KOPT-K1 (cell line): ENCODE data around the gene PAM.

Source experiments
- H3K27ac ChIP-seq: fragments of 200-600 bp; sonication (generic); 2 replicates; pipeline ENCODE4 v1.5.1; 2016; ENCODE audit warnings: antibody characterized with exemption, mild to moderate bottlenecking, low read depth, low read length; ENCODE audit not compliant: poor library complexity, severe bottlenecking
- H3K36me3 ChIP-seq: fragments of 200-600 bp; sonication (generic); 2 replicates; pipeline ENCODE4 v1.5.1; 2017; ENCODE audit warnings: antibody characterized with exemption, mild to moderate bottlenecking, low read length, moderate library complexity; ENCODE audit not compliant: insufficient read depth
- H3K9me3 ChIP-seq: fragments of 200-600 bp; sonication (generic); 2 replicates; pipeline ENCODE4 v1.5.1; 2017; ENCODE audit warnings: antibody characterized with exemption, low read length, mild to moderate bottlenecking; ENCODE audit not compliant: insufficient read depth, poor library complexity, severe bottlenecking

PAM gene

GRCh38 chr5:102754767-102755431 lies at the start of gene PAM:
PAM (plus strand) TSS chr5:102755305; CDS start chr5:102866196, 110,891 bp downstream.
- Histone ChIP-seq H3K36me3 (no peaks in the 10 kb centered on the region), H3K9me3 (peaks cover 7% of the 10 kb centered on the region), H3K27ac (no peak within 1 kb of the TSS)

DNA sequence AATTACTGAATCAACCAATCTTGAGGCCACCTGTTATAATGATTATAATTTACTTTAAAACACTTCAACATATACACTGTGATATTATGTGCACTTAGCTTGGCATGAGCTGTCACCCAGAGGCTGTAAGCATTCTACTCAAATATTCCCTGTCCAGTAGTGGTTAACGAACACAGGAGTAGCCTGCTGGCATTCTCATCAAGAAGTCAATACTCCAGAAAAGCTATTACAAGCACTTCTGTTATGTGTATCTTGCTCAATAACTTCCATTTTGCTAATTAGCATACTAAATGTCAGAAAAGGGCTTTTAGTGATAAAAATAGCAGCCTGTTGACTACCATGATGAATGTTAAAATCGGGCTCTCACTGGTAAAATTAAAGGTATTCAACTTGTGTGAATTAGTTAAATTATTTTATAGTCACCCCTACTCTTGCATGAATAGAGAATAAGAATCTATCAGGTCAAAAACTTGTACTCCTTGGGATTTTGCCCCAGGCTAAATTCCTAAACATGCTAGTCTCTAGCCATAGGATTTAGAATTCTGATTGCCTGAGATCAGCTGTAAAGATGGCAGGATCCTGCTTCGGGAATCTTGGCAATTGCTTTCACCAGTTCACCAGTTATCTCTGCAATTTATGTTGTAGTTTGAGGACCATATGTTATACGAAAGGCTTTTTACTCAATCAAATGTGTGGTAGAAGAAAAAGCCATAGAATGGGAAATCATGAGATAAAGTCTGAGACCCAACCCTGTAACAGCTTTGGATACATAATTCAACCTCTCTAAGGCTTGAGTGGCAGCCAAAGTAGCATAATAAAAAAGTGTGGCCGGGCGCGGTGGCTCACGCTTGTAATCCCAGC lies 43.4 kb upstream of the PAM start:
- Histone ChIP-seq H3K27ac (no peak overlapping the region), H3K9me3 (no peaks in the 10 kb centered on the region), H3K36me3 (no peaks in the 10 kb centered on the region)

GRCh38 chr5:102713278-102713677 lies 41.8 kb upstream of the PAM start:
- no peaks in the 10 kb centered on the region for H3K36me3 ChIP-seq
- H3K27ac ChIP-seq = no peak overlapping the region
- no peaks in the 10 kb centered on the region for H3K9me3 ChIP-seq

- Histone ChIP-seq H3K27ac (no peak overlapping the region), H3K36me3 (no peaks in the 10 kb centered on the region), H3K9me3 (no peaks in the 10 kb centered on the region)
Observed at GRCh38 chr5:102713682-102714231, 41.3 kb upstream of the PAM start.

GRCh38 chr5:102715082-102715807 lies 39.9 kb upstream of the PAM start:
- Histone ChIP-seq H3K36me3 (no peaks in the 10 kb centered on the region), H3K27ac (no peak overlapping the region), H3K9me3 (no peaks in the 10 kb centered on the region)

DNA sequence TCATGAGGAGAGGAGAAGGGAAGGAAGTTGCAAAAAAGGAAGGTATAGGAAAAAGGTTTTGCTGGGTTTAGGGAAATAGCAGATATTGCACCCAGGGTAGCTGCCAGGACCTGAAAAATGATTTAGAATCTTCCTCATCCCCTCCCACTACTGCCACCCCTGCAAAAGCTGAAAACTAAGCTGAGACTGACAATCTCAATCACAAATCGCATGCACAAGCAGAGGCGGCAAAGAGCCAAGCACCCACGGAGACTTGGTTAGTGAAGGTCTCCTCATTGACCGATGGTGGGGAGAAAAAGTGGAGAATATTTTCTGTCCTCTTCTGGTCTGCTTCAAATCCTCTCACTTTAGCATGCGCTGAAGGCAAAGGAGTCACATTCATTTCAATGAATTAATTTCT lies 39.1 kb upstream of the PAM start:
- Histone ChIP-seq H3K9me3 (no peaks in the 10 kb centered on the region), H3K27ac (no peak overlapping the region), H3K36me3 (no peaks in the 10 kb centered on the region)

DNA sequence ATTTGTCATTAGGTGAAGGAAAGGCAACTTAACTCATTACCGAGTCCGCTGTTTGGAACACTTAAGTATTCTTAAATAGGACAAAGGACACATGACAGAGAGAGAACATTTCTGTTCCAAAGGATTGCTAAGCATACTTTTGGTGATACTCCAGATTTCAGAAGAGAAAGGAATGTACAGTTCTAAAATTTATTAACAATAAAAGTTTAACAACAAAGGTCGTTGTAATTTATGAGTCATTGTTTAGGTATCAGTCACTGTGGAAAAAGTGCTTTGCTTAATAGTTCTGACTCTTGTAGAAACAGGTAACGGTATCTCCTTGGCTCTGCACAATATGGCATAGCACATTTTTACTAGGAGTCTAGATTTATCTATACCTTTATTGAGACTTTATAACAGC lies 36.3 kb upstream of the PAM start:
- no peak overlapping the region for H3K27ac ChIP-seq
- H3K9me3 ChIP-seq = no peaks in the 10 kb centered on the region
- H3K36me3 ChIP-seq = no peaks in the 10 kb centered on the region

DNA sequence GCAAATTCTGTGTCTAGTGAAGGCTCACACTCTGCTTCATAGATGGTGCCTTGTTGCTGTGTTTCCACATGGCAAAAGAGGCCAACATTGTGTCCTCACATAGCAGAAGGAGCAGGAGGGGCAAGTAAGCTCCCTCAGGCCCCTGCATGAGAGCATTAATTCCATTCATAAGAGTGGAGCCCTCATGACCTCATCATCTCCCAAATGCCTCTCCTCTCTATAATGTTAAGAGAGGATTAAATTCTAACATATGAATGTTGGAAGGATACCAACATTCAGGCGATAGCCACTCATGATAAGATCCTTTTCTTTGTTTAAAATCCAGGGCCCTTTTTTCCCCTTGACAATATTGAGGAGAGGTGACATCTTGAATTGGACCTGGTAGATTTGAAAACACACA lies 35.2 kb upstream of the PAM start:
- no peaks in the 10 kb centered on the region for H3K9me3 ChIP-seq
- no peak overlapping the region for H3K27ac ChIP-seq
- H3K36me3 ChIP-seq = no peaks in the 10 kb centered on the region

GRCh38 chr5:102720969-102721368 lies 34.1 kb upstream of the PAM start:
- H3K36me3 ChIP-seq = no peaks in the 10 kb centered on the region
- no peaks in the 10 kb centered on the region for H3K9me3 ChIP-seq
- H3K27ac ChIP-seq = no peak overlapping the region

DNA sequence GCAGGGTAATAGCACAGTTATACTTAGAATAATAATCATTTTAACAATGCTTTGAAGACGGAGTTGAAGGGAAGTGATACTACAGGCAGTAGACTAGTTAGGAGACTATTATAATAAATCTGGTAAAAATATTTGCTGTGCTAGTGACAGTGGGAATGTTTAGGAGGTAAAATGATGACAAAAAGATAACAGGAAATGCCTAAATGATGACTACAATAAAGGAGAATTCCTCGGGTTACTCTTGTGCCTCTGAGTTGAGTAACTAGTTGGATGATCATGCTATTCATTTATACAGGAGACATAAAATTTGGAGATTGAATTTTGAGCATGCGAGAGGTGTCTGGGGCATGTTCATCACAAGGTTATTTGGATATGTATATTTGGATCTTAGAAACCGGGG lies 32.2 kb upstream of the PAM start:
- H3K9me3 ChIP-seq = no peaks in the 10 kb centered on the region
- H3K27ac ChIP-seq = no peak overlapping the region
- no peaks in the 10 kb centered on the region for H3K36me3 ChIP-seq

DNA sequence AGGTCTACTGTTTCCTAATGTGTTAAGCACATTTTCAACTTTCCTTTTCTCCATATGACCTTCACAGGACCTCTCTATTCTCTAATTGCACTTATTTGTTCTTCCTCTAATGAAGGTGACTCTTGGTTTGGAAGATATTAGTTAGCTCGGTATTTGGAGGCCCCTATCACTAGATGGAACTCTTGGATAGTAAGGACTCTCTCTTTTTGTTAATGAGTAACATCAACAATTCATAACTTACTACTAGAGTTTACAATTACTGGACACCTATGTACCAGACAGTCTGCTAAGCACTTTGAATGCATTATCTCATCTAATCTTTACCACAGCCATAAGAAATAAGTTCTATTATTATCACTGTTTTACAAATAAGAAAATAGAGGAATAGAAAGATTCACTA lies 23.4 kb upstream of the PAM start:
- Histone ChIP-seq H3K36me3 (no peaks in the 10 kb centered on the region), H3K27ac (no peak overlapping the region), H3K9me3 (no peaks in the 10 kb centered on the region)

DNA sequence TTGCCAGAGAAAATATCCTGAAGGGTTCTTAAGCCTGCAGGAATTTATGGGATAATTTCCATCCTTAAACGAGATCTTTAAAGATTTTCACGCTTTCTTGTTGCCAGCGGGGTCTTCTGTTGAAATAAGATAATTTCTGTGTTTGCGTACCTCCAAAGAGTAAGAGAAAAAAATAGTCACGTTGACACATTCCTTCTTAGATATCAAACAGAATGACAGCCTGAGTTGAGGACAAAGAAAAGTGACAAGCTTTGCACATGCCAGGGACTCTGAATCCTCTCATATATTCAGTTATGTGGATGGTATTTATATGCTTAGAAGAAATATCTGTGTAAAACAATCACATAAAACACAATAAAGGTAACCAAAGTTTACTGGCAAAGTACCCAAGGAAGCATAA lies 21.6 kb upstream of the PAM start:
- no peaks in the 10 kb centered on the region for H3K9me3 ChIP-seq
- no peak overlapping the region for H3K27ac ChIP-seq
- no peaks in the 10 kb centered on the region for H3K36me3 ChIP-seq

DNA sequence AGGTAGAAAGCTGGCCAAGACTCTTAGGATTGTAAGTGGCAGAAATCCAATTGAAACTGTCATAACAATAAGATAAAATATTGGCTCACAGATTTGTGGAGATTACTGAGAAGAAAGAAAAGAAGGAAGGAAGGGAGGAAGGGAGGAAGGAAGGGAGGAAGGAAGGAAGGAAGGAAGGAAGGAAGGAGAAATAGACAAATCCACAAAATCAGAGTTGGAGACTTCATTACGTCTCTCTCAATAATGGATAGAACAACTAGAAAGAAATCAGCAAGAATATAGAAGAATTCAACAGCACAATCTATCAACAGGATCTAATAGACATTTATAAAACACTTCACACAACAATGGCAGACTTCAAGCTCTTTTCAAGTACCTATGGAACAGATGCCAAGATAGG lies 17.9 kb upstream of the PAM start:
- Histone ChIP-seq H3K9me3 (no peaks in the 10 kb centered on the region), H3K36me3 (no peaks in the 10 kb centered on the region), H3K27ac (no peak overlapping the region)

DNA sequence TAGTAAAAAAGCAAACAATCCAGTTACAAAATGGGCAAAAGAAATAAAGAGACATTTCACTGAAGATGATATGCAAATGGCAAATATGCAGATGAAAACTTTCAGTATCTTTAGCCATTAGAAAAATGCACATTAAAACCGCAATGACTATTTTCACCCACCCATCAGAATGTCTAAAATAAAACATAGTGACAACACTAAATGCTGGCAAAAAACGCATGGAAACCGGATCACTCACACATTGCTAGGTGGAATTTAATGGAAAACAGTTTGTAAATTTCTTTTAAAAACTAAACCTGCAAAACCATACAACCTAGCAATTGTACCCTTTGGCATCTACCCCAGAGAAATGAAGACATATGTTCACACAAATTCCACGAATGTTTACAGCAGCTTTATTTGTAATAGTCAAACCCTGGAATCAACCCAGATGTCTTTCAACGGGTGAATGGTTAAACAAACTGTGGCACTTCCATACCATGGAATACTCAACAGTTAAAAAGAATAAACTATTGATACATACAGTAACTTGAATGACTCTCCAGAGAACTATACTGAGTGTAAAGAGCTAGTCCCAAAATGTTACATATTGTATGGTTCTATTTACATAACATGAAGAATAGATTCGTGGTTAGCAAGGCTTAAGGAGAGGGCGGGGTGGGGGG lies 17.2 kb upstream of the PAM start:
- Histone ChIP-seq H3K27ac (no peak overlapping the region), H3K9me3 (no peaks in the 10 kb centered on the region), H3K36me3 (no peaks in the 10 kb centered on the region)

DNA sequence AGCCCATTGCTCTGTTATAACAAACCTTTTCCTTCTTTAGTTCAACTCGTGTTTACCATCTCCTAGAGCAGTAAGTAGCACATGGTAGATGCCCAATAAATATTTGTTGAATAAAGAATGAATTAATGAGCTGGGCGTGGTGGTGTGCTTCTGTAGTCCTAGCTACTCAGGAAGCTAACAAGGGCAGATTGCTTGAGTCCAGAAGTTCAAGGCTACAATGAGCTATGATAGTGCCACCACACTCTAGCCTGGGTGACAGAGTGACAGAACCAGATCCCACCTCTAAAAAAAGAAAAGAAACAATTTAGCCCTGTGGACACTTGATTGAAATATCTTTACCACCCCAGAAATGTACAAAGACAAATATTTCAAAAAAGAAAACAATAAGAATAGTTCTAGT lies 14.6 kb upstream of the PAM start:
- H3K27ac ChIP-seq = no peak overlapping the region
- no peaks in the 10 kb centered on the region for H3K36me3 ChIP-seq
- H3K9me3 ChIP-seq = no peaks in the 10 kb centered on the region
